Measurements from ENCODE around the gene TFB1M.

Gene TFB1M

GRCh38 chr6:155328074-155328538 is 13.8 kb upstream of the TFB1M start:
- TF ChIP-seq CTCF (IDR thresholded peaks at IDR 0.05) (no peak), ZFX (IDR thresholded peaks at IDR 0.05; ENCODE audit: borderline replicate concordance) (no peak)
- H3K27ac ChIP-seq: no peak overlapping the region

- TF ChIP-seq CTCF (IDR thresholded peaks at IDR 0.05) (peak; percentile 80), ZFX (IDR thresholded peaks at IDR 0.05; ENCODE audit: borderline replicate concordance) (no peak)
- H3K27ac ChIP-seq: no peak overlapping the region
Measured at GRCh38 chr6:155327326-155328073, 13.2 kb upstream of the TFB1M start.

GRCh38 chr6:155325700-155326516 is 11.6 kb upstream of the TFB1M start:
- H3K27ac ChIP-seq: no peak overlapping the region

GRCh38 chr6:155324993-155325392 is 10.7 kb upstream of the TFB1M start:
- no peak overlapping the region for H3K27ac ChIP-seq
- TF ChIP-seq CTCF (IDR thresholded peaks at IDR 0.05): no peak
- no peak for TF ChIP-seq ZFX (IDR thresholded peaks at IDR 0.05; ENCODE audit: borderline replicate concordance)

More at GRCh38 chr6:155325700-155326516, 11.6 kb upstream of the TFB1M start:
- TF ChIP-seq CTCF (IDR thresholded peaks at IDR 0.05): no peak
- no peak for TF ChIP-seq ZFX (IDR thresholded peaks at IDR 0.05; ENCODE audit: borderline replicate concordance)

- TF ChIP-seq CTCF (IDR thresholded peaks at IDR 0.05) (no peak), ZFX (IDR thresholded peaks at IDR 0.05; ENCODE audit: borderline replicate concordance) (no peak)
- H3K27ac ChIP-seq: no peak overlapping the region
Measured at GRCh38 chr6:155324172-155324571, 9.9 kb upstream of the TFB1M start.

GRCh38 chr6:155319902-155320301 is 5.6 kb upstream of the TFB1M start:
- no peak overlapping the region for H3K27ac ChIP-seq
- no peak for TF ChIP-seq CTCF (IDR thresholded peaks at IDR 0.05)
- TF ChIP-seq ZFX (IDR thresholded peaks at IDR 0.05; ENCODE audit: borderline replicate concordance): no peak

GRCh38 chr6:155317186-155317585 is 2.9 kb upstream of the TFB1M start:
- TF ChIP-seq CTCF (IDR thresholded peaks at IDR 0.05) (peak; percentile 49), ZFX (IDR thresholded peaks at IDR 0.05; ENCODE audit: borderline replicate concordance) (no peak)
- H3K27ac ChIP-seq: no peak overlapping the region

Data from 22Rv1 (cell line).